Keratinocyte (primary cell): Measurements from ENCODE around the gene BAZ1A.

ENCODE experiments used
- CTCF ChIP-seq, 3 experiments: IDR thresholded peaks in 1 of 3; conservative IDR thresholded peaks in 1 of 3; optimal IDR thresholded peaks in 1 of 3; 2 replicates in 2 of 3; 3 replicates in 1 of 3; pipeline versions ENCODE3 to v1.5.1; 2011; ENCODE audit warnings: low read length in 3 of 3, mild to moderate bottlenecking in 3 of 3, moderate library complexity in 2 of 3, control low read depth in 1 of 3, inconsistent platforms in 1 of 3; ENCODE audit not compliant: insufficient read depth in 2 of 3; ENCODE audit errors: extremely low read depth in 1 of 3
- EZH2 ChIP-seq: IDR thresholded peaks from one replicate; pipeline ENCODE4 v1.6.1; 2012; ENCODE audit warnings: inconsistent platforms, mild to moderate bottlenecking, low read length, moderate library complexity

DNA sequence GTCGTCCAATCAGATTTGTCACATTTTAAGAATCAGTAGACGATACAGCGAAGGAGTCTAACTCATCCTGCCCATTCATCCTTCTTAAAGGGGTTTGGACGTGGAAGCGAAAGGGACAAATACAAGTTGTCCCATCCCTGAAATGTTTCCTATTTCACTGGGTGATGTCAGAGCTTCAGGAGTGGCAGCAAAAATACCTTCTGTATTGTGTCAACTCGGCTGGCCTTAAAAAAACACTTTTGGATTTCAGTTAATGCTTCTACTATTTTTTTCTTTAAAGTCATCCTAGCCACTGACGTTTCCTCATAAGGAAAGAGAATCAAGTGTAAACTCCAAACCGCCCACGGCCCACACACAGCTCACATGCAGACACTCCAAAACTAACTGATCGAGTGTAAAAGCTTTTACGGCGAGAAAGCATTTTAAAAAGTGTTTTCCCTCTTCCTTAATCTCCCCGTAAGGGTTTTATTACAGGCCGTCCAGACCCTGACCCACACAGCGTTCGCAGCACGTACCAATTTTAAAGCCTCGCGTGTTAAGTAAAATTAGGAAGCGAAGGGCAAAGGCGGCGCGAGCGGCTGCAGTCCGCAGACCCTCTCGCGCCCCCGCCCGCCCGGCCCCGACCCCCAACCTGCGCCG lies 161.4 kb downstream of the BAZ1A start:
- TF ChIP-seq CTCF (optimal IDR thresholded peaks at IDR 0.05 in 1 of 3, IDR thresholded peaks at IDR 0.05 in 1 of 3, conservative IDR thresholded peaks at IDR 0.05 in 1 of 3; ENCODE audit: extremely low read depth in 1 of 3, insufficient read depth in 2 of 3, low read length in 3 of 3) (no peak), EZH2 (no peak)
